DMS53 treated with DMSO at 0.1 percent for 48 hours (cell line): ENCODE measurements around the gene S100A6.

Experiments
- DNase-seq: peaks from one replicate; lab custom pipeline; 2025; ENCODE audit not compliant: unreplicated experiment; lab: John Stamatoyannopoulos, UW

Gene S100A6

GRCh38 chr1:153506386-153506785 is 29.4 kb downstream of the S100A6 start:
- DNase-seq, result no peak

GRCh38 chr1:153505576-153505975 is 30.2 kb downstream of the S100A6 start:
- no peak for DNase-seq

GRCh38 chr1:153503766-153504165 is 32.0 kb downstream of the S100A6 start:
- no peak for DNase-seq

- DNase-seq, result no peak
Observed at GRCh38 chr1:153498746-153499145, 37.0 kb downstream of the S100A6 start.

- DNase-seq, result no peak
Observed at GRCh38 chr1:153495536-153495935, 40.3 kb downstream of the S100A6 start.

GRCh38 chr1:153494976-153495535 is 40.7 kb downstream of the S100A6 start:
- peak; percentile 4 for DNase-seq

- no peak for DNase-seq
Observed at GRCh38 chr1:153493343-153493960, 42.3 kb downstream of the S100A6 start.

- DNase-seq, result no peak
Observed at GRCh38 chr1:153490272-153491051, 45.3 kb downstream of the S100A6 start.

GRCh38 chr1:153488731-153489130 is 47.1 kb downstream of the S100A6 start:
- no peak for DNase-seq

- no peak for DNase-seq
Observed at GRCh38 chr1:153487707-153488106, 48.1 kb downstream of the S100A6 start.

- DNase-seq, result no peak
Observed at GRCh38 chr1:153485863-153486262, 49.9 kb downstream of the S100A6 start.
